GM12865 (cell line): ENCODE measurements around the gene EPM2A.

Experiments
- DNase-seq: peaks from one replicate; pipeline ENCODE4 v3.0.0; 2010; ENCODE audit warnings: low read depth
- H3K4me3 ChIP-seq: 2 replicates; pipeline ENCODE4 v1.5.1; 2011; ENCODE audit warnings: mild to moderate bottlenecking, low read depth, low read length, control low read depth
- TF ChIP-seq, protein P1 (sequence below): IDR thresholded peaks from 2 replicates; pipeline ENCODE4 v1.5.1; 2011; ENCODE audit warnings: low read length, control low read depth, low read depth, inconsistent platforms; ENCODE audit not compliant: insufficient read depth; ENCODE audit errors: missing control alignments

Gene EPM2A

DNA sequence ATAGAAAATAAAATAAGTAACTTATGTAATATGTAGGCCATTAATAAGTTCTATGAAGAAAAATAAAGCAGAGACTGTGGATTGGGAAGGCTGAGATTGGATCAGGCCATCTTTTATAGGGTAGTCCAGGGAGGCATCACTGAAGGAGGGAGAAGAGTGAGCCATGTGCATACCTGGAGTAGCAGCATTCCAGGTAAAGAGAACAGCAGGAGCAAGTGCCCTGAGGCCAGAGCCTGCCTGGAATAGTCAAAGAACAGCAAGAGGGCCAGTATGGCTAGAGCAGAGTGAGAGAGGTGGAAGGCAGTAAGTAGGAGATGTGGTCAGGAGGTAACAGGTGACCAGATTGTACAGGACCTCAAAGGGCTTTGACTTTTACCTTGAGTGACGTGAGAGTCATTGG is 112.1 kb downstream of the EPM2A start:
- TF ChIP-seq, protein P1, sequence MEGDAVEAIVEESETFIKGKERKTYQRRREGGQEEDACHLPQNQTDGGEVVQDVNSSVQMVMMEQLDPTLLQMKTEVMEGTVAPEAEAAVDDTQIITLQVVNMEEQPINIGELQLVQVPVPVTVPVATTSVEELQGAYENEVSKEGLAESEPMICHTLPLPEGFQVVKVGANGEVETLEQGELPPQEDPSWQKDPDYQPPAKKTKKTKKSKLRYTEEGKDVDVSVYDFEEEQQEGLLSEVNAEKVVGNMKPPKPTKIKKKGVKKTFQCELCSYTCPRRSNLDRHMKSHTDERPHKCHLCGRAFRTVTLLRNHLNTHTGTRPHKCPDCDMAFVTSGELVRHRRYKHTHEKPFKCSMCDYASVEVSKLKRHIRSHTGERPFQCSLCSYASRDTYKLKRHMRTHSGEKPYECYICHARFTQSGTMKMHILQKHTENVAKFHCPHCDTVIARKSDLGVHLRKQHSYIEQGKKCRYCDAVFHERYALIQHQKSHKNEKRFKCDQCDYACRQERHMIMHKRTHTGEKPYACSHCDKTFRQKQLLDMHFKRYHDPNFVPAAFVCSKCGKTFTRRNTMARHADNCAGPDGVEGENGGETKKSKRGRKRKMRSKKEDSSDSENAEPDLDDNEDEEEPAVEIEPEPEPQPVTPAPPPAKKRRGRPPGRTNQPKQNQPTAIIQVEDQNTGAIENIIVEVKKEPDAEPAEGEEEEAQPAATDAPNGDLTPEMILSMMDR: no peak
- DNase-seq: no peak
- H3K4me3 ChIP-seq: no peak overlapping the region

DNA sequence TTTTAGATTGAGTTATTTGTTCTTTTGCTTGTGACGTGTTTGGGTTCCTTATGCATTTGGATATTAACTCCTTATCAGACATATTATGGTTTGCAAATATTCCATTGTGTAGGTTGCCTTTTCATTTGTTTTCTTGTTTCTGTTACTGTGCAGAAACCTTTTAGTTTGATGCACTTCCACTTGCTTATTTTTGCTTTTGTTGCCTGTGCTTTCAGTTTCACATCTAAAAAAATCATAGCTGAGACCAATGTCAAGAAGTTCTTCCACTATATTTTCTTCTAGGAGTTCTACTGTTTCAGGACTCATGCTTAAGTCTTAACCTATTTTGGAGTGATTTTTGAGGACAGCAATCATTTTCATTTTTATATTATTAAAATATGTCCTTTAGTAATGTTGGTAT is 113.5 kb downstream of the EPM2A start:
- DNase-seq: peak; percentile 21
- TF ChIP-seq, protein P1: no peak
- no peak overlapping the region for H3K4me3 ChIP-seq

DNA sequence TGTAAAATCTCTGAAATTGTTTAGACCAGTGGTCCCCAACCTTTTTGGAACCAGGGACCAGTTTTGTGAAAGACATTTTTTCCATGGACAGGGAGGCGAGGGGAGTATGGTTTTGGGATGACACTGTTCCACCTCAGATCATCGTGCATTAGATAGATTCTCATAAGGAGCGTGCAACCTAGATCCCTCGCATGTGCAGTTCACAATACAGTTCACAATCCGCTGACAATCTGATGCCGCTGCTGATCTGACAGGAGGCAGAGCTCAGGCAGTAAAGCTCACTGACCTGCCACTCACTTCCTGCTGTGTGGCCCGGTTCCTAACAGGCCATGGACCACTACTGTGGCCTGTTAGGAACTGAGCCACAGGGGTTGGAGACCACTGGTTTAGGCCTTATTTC is 115.2 kb downstream of the EPM2A start:
- no peak overlapping the region for H3K4me3 ChIP-seq
- TF ChIP-seq, protein P1: no peak
- DNase-seq: no peak

DNA sequence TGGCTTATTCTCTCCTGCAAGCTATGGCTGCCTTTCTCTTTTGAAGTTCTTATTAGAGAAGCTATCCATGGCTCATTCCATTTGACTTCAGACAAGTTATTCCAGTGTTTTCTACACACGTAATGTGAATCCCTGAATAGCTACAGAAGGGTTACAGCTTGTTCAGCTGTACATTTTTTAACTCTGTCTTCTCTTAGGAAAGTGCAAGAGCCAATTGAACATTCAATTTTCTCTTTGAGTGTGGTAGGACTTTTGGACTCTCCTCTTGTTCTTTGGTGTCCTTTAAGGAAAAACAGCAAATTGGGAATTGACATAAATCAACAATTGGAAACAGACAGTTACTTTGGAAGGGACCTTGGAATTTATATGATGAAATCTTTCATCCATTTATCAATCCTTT is 125.8 kb downstream of the EPM2A start:
- no peak for DNase-seq
- TF ChIP-seq, protein P1: no peak
- no peak overlapping the region for H3K4me3 ChIP-seq

DNA sequence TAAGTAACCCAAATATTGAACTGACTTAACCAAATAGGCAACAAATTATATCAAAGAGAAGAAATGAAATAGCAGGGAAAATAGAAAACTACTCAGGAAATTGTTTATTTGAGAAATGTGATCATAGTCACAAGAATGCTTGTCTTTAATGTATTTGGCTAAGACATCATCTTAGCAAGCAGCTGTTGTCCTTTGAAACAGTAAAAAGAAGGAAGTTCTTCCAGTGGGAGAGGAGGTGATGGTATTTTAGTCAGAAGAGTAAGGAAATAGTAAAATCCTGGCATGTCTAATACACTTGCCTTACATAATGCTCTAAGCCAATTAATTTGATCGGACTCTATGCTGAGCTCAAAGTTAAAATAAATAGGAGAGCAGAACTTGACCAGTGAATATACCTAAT is 126.5 kb downstream of the EPM2A start:
- no peak for DNase-seq
- TF ChIP-seq, protein P1: no peak
- H3K4me3 ChIP-seq: no peak overlapping the region

DNA sequence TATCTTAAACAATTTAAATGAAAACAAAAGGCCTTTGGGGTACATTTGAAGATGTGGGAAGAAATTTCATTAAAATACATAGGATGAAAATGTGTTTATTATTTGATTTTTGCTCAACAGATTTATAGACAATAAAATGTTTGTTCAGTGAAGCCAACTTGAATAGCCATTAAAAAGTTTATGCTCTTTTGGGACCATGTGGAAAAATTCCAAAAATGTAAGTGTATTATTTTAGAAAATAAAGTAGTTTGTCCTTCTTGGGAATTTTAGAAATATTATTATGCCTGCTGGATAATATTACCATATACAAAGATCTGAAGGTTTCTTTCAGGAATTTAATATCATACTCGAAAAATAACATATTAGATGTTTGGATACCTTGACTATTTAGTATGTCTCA is 131.3 kb downstream of the EPM2A start:
- TF ChIP-seq, protein P1: no peak
- DNase-seq: no peak
- H3K4me3 ChIP-seq: no peak overlapping the region

DNA sequence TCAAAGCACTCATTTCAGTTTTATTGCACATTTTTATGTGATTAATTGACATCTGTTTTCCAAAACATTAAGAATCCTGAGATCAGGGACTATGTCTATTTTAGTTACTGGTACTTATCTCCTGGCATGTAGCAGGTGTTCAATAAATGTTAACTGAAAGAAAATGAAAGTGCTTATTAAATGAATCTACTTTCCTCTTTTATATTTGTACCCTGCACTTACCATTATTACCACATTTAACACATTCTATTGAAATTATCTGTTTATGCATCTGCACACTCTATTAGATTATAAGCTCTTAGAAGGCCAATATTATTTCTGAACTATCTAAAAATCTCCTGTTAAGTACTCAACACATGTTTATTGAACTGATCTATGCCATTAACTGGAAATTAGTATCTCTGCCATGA is 131.9 kb downstream of the EPM2A start:
- TF ChIP-seq, protein P1: no peak
- no peak overlapping the region for H3K4me3 ChIP-seq
- no peak for DNase-seq
